ENCODE results near the gene RAB3IL1. TPM values are rescaled to one million over a fixed set of nuclear protein-coding genes. Genes with fewer than 3 reads are reported as not detected.

Gene RAB3IL1
- total RNA-seq, 3 donors from 2014 or later, result 2.6 to 15.0 (median 11.8) TPM

DNA sequence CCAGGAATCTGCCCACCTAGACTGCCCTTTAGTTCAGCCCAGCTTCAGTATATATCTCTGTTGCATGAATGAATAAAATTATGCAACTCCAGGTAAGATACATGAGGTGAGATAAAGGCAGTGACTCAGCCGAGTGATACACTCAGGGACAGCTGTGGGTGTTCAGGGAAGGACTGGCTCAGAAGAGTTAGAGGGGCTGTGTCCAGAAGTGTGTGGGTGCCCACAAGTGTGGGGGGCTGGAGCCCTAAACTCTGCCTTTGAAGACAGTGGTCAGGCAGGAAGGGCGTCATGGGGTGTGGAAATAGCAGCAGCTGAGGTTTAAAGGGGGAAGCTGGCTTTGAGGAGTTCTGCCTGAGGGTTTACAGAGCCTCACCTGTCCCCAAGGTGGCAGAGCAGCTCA lies 41.7 kb upstream of the RAB3IL1 start:
- no peak overlapping the region for H3K4me3 ChIP-seq
- intact Hi-C loops (cut with DNase I, micrococcal nuclease), result no loop called here
- DNase-seq, result no peak
- peaks cover 27% of the 10 kb centered on the region for H3K4me1 ChIP-seq (ENCODE audit: low read depth)
- H3K9me3 ChIP-seq, result no peaks in the 10 kb centered on the region
- TF ChIP-seq CTCF (IDR thresholded peaks at IDR 0.05), result no peak
- H3K36me3 ChIP-seq (ENCODE audit: low read depth), result no peaks in the 10 kb centered on the region
- no peak for ATAC-seq

- ATAC-seq (no peak), DNase-seq (no peak)
- Histone ChIP-seq H3K36me3 (ENCODE audit: low read depth) (no peaks in the 10 kb centered on the region), H3K4me3 (no peak overlapping the region), H3K4me1 (ENCODE audit: low read depth) (peaks cover 24% of the 10 kb centered on the region), H3K9me3 (no peaks in the 10 kb centered on the region)
- no peak for TF ChIP-seq CTCF (IDR thresholded peaks at IDR 0.05)
- intact Hi-C loops (cut with DNase I, micrococcal nuclease), result no loop called here
Observed at GRCh38 chr11:61958590-61958989, 41.2 kb upstream of the RAB3IL1 start.

DNA sequence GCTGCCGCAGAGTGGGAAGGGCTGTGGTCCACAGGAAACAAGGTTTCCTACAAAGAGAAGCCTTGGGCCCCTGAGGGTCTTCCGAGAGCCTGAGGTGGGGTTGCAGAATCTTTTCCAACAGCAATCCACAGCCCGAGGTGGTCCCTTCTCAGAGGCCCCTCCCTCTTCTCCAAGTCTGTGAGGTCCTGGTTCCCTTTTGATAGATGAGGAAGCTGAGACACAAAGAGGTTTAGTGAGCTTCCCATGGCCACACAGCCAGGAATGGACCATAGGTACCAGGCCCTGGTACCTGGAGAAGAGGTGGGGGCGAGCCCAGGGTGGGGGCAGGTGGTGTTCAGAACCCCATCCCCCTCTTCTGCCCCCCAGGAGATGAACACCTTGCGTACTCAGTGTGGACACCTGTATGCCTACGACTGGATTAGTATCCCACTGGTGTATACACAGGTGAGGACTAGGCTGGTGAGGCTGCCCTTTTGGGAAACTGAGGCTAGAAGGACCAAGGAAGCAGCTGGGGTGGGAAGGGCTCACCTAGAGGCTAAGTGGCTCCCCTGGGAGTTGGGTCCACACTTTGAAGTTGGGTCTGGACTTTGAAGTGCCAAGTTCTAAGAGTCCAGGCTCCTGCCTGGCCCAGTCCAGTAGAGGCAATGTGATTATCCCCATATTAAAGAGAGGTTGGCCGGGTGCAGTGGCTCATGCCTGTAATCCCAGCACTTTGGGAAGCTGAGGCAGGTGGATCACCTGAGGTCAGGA lies 39.8 kb upstream of the RAB3IL1 start:
- no peak for TF ChIP-seq CTCF (IDR thresholded peaks at IDR 0.05)
- Histone ChIP-seq H3K36me3 (ENCODE audit: low read depth) (no peaks in the 10 kb centered on the region), H3K4me3 (no peak overlapping the region), H3K4me1 (ENCODE audit: low read depth) (peaks cover 18% of the 10 kb centered on the region), H3K9me3 (no peaks in the 10 kb centered on the region)
- ATAC-seq (no peak), DNase-seq (no peak)
- intact Hi-C loops (cut with DNase I, micrococcal nuclease), result no loop called here

DNA sequence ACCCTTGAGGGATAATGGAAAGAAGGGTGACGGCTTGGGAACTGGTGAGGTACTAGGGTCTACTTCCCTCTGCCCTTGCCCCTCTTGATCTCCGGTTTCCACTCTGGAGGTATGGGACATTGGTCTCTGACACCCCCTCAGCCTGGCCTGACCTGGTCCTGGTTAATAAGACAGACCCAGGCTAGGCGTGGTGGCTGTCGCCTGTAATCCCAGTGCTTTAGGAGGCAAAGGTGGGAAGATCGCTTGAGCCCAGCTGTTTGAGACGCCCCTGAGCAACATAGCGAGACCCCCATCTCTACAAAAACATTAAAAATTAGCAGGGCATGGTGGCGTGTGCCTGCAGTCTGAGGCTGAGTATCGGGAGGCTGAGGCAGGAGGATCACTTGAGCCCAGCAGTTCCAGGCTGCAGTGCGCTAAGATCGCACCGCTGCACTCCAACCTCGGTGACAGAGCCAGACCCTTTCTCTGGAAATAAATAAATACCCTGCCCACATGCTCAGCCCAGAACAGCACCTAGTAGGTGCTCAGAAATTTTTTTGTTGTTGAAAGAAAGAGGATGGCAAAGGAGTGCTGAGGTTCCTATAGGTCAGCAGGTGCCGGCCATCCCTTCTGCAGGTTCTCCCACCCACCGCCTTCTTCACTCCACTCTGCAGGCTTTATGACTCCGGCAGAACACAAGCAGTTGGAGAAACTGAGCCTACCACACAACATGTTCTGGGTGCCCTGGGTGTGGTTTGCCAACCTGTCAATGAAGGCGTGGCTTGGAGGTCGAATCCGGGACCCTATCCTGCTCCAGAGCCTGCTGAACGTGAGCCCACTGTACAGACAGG lies 39.0 kb upstream of the RAB3IL1 start:
- intact Hi-C loops (cut with DNase I, micrococcal nuclease), result no loop called here
- Histone ChIP-seq H3K4me3 (no peak overlapping the region), H3K9me3 (no peaks in the 10 kb centered on the region), H3K36me3 (ENCODE audit: low read depth) (no peaks in the 10 kb centered on the region), H3K4me1 (ENCODE audit: low read depth) (peaks cover 18% of the 10 kb centered on the region)
- no peak for TF ChIP-seq CTCF (IDR thresholded peaks at IDR 0.05)
- ATAC-seq (no peak), DNase-seq (no peak)

DNA sequence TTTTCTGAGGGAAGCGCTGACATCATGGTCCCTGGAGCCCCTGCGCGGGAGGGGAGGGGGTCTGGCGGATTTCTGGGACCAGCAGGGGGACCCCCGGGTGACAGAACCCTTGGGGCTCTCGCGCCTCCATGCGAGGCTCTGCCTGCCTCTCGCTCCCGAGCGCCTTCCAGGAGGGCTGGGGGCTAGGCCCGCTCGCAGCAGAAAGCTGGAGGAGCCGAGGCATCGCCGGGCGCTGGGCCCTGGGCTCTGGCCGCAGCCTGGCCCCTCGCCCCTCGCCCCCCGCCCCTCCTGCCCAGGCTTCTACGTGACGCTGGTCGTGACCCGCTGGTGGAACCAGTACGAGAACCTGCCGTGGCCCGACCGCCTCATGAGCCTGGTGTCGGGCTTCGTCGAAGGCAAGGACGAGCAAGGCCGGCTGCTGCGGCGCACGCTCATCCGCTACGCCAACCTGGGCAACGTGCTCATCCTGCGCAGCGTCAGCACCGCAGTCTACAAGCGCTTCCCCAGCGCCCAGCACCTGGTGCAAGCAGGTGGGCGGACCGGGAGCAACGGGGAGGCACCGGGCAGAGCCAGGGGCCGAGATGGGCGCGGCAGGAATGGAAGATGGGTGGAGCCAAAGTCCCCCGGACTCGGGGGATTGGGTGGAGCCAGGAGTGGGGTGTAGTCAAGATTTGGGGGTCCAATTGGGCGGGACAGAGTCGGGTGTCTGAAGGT lies 38.2 kb upstream of the RAB3IL1 start:
- no peaks in the 10 kb centered on the region for H3K9me3 ChIP-seq
- H3K4me1 ChIP-seq (ENCODE audit: low read depth), result peaks cover 18% of the 10 kb centered on the region
- ATAC-seq (peak; percentile 66), DNase-seq (peak in 2 of 3 donors; percentile 58 to 70)
- TF ChIP-seq CTCF (IDR thresholded peaks at IDR 0.05), result no peak
- intact Hi-C loops (cut with DNase I, micrococcal nuclease), result no loop called here
- no peak overlapping the region for H3K4me3 ChIP-seq
- H3K36me3 ChIP-seq (ENCODE audit: low read depth), result no peaks in the 10 kb centered on the region
